RKO (cell line): Measurements from ENCODE around the gene NAPSA.
"Not testable (repeated sequence)": the region's sequence is repeated elsewhere in the genome, so short reads cannot be mapped to it uniquely, and the experiment has no call there.

Experiments used
- DNase-seq: peaks from one replicate; pipeline ENCODE4 v3.0.0-alpha.2; 2016; ENCODE audit warnings: low spot score

The NAPSA gene

DNA sequence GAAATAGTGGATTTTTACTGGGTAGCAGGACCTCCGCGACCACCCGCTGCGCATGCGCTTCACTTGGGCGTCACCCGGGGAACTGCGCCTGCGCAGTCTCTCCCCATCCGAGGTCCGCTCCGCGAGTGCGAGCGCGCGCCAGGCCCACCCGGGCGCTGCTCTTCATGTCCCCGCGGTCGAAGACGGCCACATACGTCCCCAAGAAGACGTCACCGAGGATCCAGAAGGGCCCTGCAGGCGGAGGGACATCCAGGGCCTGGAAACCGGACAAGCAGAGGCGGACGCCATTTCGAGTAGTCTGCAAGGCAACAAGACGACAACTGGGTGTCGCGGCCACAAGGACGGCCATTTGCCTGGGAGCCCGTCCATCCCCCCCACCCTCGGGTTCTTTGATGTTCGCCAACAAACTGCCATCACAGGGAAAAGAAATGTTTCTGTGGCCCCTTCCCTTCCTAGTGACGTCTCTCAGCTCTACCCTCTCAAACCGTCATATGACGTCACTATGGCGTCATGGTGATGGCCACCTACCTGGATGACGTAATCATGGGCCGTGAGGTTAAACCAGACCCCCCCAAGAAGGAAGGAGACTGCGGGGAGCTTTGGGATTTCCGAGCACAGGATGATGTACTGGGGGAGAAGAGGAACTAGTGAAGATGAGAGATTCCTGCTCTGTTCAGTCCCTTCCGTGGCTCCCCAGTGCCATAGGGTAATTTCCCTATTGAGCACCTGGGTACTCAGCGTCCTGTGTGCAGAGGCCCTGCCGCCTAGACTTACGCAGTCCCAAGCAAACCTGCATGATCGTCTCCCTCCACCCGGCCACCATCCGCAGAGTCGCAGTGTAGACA is 6.7 kb downstream of the NAPSA start:
- no peak for DNase-seq

DNA sequence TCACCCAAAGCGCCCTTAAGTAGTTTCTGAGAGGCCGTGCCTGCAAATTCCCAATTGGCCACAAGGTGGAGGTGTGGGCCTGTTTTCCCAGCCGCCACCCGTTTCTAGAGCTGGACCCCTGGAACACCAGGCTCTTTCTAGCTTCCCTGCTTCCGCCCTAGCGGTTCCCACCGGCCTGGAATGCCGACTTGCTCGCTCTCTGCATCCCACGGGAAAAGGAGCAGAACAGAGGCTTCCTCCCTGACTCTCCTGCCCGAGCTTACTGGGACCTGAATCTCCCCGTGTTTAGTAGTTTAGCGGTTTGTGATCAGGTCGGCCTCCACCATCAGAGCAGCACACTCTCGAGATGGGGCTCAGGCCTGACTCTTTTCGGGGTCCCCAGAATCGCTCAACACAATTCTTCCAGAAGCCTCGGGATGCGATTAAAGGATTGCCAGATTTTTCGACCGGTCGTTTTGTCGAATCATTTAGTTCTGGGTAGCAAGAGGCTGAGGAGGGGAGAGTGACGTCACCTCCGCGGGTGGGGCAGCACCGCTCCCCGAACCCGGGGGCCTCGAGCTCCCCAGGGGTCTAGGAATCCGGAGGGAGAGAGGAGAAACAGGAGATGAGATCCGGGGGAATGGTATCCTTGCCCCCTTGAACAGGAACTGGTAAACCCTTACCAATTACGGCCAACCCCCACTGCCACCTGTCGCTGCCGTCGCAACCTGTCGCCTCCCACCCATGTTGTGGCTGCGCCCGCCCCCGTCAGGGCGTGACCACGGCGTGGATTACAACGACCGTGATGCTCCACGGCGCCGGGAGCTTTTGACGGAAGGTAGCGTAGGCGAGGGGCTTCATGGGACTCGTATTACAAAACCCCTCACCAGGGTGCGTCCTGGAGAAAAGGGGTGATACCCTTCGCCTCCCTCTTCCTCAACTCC is 8.0 kb downstream of the NAPSA start:
- DNase-seq = peak; percentile 52

DNA sequence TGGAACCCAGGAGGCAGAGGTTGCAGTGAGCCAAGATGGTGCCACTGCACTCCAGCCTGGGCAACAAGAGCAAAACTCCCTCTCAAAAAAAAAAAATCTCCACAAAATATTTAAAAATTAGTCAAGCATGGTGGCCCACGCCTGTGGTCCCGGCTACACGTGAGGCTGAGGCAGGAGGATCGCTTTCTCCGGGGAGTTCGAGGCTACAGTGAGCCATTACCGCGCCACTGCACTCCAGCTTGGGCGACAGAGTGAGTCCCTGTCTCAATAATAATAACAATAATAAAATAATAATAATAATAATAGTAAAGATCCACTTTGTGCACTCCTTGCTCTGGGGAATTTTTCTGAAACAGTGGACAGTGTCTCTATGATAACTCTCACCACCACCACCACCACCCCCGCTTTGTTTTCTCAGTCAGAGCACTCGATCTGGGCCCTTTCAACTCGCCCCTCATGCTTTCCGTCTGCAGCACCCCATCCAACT is 8.7 kb downstream of the NAPSA start:
- no peak for DNase-seq

DNA sequence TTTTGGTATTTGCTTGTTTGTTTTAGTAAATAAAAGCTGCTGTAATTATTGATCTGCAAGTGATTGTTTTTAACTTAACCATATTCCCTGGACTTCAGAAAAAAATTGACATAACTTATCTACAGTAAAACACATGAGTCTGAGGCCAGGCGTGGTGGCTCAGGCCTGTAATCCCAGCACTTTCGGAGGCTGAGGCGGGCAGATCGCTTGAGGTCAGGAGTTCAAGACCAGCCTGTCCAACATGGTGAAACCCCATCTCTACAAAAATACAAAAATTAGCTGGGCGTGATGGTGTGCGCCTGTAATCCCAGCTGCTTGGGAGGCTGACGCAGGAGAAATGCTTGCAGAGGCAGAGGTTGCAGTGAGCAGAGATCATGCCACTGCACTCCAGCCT is 12.0 kb downstream of the NAPSA start:
- not testable (repeated sequence) for DNase-seq

DNA sequence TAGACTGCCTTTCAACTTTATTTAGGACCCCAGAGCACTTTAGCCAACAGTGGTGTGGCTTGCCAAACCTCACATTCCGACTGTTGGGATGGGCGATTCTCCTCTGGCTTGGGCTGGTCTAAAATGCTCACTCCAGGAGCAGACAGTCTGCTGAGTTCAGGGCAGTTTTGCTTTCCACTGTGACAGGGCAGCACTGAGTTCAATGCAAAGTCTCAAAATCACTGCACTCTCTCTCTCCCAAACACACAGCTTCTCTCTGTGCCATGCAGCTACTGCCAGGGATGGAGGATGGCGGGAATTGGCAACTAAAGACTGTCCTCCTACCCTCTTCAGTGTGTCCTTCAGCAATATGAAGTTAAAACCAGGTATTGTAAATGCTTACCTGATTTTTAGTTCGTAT is 13.2 kb downstream of the NAPSA start:
- no peak for DNase-seq

DNA sequence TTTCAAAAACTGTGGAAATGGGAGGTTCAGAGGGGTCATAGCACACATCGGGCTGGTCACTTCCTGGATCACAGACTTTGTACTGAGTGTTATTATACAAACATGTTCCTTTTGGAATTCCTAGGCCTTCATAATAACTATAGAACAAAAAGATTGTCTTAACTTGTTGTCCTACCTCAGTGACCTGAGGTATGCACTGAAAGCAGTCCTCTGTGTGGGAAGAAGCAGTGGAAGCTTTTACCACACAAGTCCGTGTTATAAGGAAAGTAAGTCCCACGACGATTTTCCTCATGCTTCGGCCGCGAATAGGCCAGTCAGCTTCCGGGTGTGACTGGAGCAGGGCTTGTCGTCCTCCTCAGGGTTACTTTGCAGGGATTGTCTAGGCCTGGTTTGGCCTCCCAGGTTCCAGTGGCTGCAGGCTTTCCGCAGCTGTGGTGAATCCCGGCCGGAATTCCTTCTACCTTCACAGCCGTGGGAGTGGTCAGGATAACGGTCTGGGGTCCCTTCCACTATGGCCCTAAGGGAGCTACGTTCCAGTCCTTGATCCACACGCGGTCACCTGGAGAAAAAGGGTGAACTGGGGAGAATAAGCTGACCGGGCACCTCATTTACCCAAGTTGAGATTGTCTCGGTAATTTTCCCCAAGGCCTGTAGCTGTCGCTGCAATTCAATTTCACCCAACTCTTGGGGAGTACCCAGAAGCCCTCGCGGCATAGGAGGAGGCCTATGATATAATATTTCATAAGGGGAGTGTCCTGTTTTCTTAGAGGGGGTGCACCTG is 16.0 kb downstream of the NAPSA start:
- DNase-seq = no peak

DNA sequence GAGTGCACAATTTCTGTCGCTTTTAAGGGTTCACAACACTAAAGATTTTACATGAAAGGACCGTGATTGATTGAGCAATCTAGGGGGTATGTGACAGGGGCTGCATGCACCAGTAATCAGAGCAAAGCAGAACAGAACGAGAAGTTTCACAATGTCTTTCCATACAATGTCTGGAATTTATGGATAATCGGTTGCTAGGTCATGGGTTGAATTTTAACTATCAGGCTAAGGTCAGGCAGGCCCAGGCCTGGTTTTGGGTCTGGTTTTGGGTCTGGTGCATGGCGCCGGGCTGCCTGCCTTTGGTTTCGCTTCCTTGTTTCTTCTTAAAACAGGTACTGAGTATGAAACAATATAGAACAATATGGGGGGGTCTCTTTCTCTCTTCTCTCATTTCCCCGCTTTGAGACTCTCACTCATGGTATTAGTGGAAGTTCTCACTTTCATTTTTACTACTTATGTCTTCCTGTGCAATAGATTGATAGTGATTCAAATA is 18.3 kb downstream of the NAPSA start:
- not testable (repeated sequence) for DNase-seq

DNA sequence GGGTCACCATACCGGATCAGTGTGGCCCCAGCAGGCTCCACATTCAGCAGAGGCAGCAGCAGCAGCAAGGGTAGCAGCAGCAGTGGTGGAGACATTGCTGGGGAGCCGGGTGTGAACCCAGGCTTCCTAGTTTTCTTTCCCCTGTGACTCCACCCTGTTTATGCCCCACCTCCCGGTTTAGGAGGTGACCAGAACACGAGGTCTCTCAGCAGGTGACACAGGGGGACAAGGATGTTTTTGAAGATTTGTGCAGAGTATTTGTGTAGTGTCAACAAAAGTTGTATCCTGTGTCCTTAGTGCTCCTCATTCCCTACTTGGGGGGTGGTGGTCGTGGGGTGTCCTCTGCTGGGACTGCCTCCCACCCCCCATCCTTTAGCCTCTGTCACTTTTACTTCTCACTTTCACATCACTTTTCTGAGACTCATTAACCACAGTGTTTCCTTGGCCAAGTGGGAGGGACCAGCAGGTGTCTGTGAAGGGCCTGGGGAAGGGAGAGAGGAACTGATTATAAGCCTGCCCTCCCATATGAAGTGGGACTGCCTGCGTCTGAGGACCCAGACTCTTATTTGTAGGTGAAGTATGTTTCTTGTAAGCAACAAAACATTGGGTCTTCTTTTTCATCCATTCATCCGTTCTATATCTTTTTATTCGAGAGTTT is 20.6 kb downstream of the NAPSA start:
- DNase-seq = no peak

DNA sequence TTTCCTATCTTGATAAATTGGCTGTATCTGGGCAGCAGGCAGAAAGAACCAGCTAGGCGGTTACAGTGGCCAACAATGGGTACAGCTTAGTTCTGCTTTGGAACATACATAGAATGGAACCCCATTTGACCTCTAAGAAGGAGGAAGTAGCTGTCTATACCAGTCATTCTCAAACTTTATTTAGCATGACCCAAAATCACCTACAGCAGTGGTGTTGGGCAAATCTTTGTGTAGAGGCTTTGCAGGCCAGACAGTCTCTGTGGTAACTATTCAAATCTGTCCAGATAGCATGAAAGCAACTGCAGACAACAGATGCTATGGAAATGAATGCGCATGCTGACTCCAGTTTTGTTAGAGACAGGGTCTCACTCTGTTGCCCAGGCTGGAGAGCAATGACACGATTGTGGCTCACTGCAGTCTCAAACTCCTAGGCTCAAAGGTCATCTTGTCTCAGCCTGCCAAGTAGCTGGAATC is 24.3 kb downstream of the NAPSA start:
- DNase-seq = no peak

DNA sequence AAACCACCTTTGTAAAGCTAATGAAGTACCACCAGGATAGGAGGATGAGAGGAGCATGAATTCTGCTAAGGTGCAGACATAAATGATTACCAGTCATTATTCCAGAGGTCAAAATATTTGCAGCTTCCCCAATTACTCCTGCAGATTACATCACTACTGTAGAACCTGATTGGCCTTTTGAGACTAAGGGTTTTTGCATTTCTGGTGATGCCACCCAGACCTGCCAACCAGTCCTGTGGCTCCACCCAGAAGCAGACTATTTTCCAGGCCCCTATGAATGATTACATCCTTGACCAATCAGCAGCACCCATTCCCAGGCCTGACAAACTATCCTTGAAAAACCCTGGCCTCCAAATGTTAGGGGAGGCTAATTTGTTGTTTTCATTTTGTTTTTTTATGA is 25.1 kb downstream of the NAPSA start:
- DNase-seq = no peak

DNA sequence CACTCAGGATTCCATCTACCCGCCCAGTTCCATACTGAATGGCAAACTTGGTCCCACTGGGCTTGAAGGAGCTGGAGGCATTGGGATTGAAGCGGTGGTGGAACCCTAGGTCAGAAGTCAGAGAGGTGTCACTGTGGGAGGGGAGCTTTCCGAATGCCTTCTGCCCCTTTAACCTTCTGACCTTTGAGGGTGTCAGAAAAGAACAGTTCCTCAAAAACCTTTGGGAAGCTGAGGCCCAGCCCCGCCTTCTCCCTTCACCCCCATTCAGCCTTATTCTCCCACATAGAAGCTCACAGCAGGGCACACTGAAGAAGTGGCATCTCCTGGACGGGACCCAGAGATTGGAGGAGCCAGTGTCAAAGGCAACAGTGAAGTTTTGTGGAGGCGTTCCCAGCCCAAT is 28.4 kb downstream of the NAPSA start:
- DNase-seq = not testable (repeated sequence)

DNA sequence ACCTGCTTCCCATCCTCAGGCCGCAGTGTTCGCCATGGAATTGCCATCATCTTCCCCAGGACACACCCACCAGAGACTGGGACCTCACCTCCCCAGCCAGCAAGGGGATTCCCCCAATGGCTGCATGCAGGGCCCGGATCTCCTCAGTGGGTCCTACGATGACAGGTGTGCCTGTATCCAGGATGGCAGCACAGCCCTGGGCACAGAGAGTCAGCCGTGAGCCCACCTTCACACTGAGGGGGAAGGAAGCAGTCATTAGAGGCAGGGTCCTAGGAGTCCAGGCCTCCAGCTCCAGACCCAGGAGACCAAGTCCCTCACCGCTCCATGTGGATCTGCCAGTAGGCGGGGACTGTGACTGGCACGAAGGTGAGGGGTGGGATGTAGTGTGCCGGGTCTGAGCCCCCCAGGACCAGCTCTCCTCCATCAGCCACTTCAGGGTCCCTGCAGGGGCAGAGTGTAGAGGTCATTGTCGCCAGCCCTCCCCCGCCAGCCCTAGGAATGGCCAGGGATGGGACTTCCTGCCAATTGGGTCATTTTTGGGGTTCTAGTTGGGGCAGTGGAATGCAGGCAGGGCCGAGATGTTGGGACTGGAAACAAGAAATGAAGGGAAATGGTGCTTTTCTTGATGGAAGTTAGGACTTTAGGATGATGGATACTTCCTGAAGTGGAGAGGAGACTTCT is 30.6 kb downstream of the NAPSA start:
- DNase-seq = no peak

DNA sequence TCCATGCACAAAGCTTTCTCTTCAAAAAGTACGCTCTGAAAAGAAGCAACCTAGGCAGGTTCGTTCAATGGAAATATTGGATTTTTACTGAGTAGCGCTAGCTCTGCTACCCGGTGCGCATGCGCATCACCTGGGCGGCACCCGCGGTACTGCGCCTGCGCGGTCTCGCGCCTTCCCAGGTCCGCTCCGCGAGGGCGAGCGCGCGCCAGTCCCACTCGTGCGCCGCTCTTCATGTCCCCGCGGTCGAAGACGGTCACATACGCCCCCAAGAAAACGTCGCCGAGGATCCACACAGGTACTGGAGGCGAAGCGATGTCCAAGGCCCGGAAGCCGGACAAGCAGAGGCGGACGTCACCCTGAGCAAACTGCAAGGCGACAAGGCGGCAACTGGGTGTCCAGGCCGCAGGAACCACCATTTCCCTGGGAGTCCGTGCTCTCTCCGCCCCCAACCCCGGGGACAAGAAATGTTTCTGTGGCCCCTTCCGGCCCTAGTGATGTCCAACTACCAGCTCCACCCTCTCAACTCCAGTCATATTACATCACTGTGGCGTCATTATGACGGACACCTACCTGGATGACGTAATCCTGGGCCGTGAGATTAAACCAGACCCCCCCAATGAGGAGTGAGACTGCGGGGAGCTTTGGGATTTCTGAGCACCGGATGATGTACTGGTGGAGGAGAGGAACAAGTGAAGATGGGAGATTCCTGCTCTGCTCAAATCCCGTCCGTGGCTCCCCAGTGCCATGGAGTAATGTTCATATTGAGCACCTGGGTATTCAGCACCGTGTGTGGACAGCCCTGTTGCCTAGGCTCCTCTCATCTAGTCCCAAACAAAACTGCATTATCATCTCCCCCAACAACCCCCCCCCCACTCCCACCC is 31.5 kb downstream of the NAPSA start:
- no peak for DNase-seq

DNA sequence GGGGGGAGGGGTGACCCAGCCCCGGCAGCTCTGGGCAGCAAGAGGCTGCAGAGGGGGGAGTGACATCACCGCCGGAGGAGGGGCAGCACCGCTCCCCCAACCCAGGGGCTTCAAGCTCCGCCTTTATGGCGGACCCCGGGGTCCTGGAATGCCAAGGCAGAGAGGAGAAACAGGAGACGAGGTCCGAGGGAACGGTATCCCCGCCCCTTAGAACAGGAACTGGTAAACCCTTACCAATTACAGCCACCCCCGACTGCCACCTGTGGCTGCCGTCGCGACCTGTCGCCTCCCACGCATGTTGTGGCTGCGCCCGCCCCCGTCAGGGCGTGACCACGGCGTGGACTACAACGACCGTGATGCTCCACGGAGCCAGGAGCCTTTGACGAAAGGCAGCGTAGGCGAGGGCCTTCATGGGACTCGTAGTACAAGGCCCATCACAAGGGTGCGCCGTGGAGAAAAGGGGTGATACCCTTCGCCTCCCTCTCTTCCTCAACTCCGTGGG is 32.2 kb downstream of the NAPSA start:
- DNase-seq = no peak

DNA sequence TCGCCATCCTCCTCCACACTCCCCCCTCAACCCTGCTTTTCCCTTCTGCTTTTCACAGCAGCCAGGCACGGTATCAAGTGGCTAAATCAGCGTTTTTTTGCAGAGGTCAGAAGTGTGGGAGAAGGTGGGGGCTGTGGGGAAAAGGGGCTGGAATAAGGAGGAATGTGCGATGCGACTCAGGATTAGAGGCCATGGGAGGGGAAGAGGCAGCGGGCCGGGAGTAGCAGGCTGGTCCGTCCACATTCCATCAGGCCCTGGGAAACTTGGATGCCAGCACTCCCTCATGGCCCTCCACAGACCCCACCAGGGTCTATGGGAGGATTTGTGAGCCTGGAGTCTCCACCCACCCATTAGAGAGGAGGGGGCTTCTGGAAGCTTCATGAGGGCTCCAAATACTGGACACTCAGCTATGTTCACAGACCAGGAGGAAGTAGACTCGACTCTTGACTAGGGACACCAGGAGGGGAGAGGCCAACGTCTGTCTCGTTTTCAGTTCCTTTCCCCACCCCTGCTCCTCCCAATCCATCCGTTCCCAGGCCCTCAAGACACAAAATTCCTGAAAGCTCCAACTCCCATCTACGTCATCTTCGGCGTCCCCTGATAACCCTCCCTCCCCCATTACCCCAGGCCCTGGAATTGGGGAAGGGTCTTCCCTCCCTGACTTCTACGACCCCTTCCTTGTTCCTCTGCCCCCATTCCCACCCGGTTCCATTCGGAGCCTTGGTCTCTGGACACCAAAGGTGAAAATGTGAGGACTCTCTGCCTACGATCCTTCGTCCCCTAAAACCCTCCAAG is 33.0 kb downstream of the NAPSA start:
- DNase-seq = no peak

DNA sequence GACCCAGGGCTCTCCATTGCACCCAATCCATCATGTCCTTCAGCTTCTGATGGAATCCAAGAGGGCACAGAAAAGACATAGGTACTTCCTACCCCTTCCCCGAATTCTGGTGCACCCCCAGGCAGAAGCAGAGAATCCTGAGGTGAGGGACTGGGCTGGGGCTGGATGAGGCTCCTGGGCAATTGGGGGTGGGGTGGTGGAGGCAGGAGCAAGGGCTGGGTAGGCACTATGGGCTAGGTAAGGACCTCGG is 33.5 kb downstream of the NAPSA start:
- no peak for DNase-seq

DNA sequence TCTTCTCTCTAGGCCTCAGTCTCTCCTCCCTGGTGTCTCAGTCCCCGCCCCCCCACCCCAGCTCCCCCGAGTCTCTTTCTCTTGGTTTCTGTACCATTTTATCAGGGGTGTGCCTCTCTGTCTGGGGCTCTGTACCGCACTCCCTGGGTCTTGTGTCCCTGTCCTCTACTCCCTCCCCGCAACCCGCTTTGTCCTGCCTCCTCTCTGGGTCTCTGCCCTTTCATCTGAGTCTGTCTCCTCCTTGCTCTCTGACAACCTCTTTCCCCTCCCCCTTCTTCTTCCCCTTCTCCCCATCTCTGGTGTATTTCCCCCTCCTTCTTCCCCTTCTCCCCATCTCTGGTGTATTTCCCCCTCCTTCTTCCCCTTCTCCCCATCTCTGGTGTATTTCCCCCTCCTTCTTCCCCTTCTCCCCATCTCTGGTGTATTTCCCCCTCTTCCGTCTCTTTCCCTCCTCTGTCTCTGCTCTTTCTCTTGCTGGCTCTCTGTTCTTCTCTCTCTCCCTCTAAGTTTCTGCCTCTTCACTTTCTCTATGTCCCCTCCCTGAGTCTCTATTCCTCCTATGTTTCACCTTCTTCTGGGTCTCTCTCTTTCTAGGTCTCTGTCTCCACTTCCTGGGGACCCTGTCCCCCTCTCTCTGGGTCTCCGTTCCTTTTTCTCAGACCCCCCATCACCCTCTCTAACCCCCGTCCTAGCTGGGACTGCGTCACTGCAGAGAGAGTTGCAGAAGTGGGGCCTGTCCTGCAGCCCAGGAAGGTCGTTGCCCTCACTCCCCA is 34.0 kb downstream of the NAPSA start:
- no peak for DNase-seq
